ENCODE measurements around the gene NDST1.

Gene NDST1

GRCh38 chr5:150570333-150570732 is 62.4 kb downstream of the NDST1 start:
- DNase-seq (ENCODE audit: low read depth, low spot score), result no peak

- DNase-seq (ENCODE audit: low read depth, low spot score), result no peak
Measured at GRCh38 chr5:150571836-150572235, 63.9 kb downstream of the NDST1 start.

DNA sequence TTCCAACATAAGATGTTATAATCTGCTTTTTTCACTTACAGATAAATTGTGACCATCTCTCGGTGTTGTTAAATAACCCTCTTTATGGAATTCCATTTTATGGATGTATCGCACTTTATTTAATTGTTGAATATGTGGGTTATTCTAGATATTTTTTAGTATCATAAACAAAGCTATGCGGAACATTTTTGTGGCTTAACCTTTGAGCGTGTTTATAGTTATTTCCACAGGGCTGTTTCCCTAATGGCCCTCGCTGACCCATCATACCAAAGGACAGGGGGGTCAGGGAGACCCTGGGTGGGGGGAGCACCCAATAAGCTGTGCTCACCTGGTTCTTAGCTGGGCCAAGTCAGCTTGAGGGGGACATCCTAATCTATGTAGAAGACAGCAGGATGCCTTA is 65.3 kb downstream of the NDST1 start:
- DNase-seq (ENCODE audit: low read depth, low spot score), result no peak

- DNase-seq (ENCODE audit: low read depth, low spot score), result no peak
Measured at GRCh38 chr5:150573867-150574817, 66.2 kb downstream of the NDST1 start.

GRCh38 chr5:150574818-150575547 is 67.1 kb downstream of the NDST1 start:
- DNase-seq (ENCODE audit: low read depth, low spot score), result no peak

DNA sequence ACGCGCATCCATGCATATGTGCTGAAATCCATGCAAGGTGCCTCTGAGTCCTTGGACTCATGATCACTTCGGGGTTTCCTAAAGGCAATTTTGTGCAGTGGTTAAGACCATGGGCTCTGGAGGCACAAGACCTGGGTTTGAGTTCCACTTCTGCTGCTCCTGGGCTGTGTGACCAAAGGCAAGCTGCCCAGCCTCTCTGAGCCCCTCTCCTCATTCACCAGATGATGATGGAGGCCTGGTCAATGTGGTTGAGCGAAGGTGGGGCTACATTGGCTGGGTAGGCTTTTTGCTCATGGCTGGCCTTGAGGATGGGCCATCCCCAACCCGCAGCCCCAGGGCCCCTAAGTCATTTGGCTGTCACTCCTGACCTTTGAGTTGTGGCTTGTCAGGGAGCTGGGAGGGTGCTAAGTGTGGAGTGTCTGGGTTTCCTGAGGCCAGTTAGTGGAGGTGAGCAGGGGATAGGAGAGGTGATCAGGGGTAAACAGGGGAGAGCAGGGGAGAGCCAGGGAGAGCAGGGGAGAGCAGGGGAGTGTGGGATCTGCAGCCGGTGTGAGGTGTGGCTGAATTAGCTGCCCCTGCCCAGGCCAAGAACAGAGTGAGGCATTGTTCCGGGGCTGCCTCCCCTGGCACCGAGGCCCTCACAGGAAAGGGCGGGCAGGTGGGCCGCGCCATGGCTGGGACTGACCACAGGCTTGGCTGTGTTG is 68.0 kb downstream of the NDST1 start:
- no peak for DNase-seq (ENCODE audit: low read depth, low spot score)

GRCh38 chr5:150576449-150576949 is 68.6 kb downstream of the NDST1 start:
- DNase-seq (ENCODE audit: low read depth, low spot score), result no peak

GRCh38 chr5:150577378-150578139 is 69.6 kb downstream of the NDST1 start:
- no peak for DNase-seq (ENCODE audit: low read depth, low spot score)

- DNase-seq (ENCODE audit: low read depth, low spot score), result no peak
Measured at GRCh38 chr5:150578781-150579461, 71.0 kb downstream of the NDST1 start.

DNA sequence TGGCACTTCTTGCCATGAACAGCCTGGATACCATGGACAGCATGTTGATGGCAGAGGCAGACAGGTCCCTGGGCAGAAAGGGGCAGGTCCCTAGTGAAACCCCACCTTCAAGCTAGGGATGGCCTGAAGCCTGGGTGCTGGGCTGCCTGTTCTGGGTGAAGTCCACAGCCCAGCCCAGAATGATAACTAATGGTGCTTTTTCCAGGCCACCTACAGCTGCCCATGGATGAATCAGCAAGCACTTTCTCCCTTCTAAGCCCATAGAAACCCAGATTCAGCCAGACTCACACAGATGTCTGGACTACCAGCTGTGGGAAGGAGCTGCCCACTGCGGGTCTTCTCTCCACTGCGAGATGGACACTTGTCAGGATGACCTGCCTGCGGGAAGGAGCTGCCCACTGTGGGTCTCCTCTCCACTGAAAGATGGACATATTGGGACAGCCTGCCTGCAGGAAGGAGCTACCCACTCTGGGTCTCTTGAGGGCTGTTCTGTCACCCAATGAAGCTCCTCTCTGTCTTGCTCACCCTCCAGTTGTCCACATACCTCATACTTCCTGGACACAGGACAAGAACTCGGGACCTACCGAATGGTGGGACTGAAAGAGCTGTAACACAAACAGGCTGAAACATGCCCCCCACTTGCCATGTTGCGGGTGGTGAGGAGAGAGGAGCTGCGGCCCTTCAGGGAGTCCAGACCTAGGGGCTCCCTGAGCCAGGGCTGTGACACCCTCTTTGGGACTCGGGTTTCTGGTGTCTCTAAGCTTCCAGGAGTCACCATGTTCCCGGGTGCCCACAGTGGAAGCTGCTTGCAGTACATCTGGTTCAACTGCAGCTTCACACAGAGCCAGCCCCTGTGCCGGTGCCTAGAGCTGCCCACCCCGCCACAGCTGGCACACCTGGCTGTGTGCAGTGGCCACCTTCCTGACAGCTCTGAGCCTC is 71.8 kb downstream of the NDST1 start:
- no peak for DNase-seq (ENCODE audit: low read depth, low spot score)

DNA sequence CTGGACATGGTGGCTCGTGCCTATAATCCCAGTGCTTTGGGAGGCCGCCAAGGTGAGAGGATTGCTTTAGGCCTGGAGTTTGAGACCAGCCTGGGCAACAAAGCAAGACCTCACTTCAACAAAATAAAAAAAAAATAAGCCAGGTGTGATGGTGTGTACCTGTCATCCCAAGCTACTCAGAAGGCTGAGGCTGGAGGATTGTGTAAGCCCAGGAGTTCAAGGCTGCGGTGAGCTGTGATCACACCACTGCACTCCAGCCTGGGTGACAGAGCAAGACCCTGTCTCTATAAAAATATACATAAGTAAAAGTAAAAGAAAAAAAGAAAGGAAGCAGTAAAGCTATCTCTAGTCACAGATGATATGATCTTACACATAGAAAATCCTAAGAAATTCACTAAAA is 73.0 kb downstream of the NDST1 start:
- no peak for DNase-seq (ENCODE audit: low read depth, low spot score)

- no peak for DNase-seq (ENCODE audit: low read depth, low spot score)
Measured at GRCh38 chr5:150582241-150583109, 74.5 kb downstream of the NDST1 start.

GRCh38 chr5:150583541-150584225 is 75.8 kb downstream of the NDST1 start:
- DNase-seq (ENCODE audit: low read depth, low spot score), result no peak

- DNase-seq (ENCODE audit: low read depth, low spot score), result no peak
Measured at GRCh38 chr5:150584556-150585335, 76.8 kb downstream of the NDST1 start.

GRCh38 chr5:150585781-150586341 is 77.9 kb downstream of the NDST1 start:
- DNase-seq (ENCODE audit: low read depth, low spot score), result no peak

- no peak for DNase-seq (ENCODE audit: low read depth, low spot score)
Measured at GRCh38 chr5:150587016-150587415, 79.1 kb downstream of the NDST1 start.

Data from activated naive CD8-positive, alpha-beta T cell treated with anti-CD3 and anti-CD28 coated beads, Interleukin-2, amount 50 U/mL, for 16 hours (primary cell).